Endothelial cell of umbilical vein (primary cell): Measurements from ENCODE around the gene CDC14B.

ENCODE experiments used
- CTCF ChIP-seq, 2 donors: IDR thresholded peaks; 1 replicate in 1 of 2; 2 replicates in 1 of 2; pipeline ENCODE4 v1.5.1; 2011; ENCODE audit warnings: low read length in 2 of 2, mild to moderate bottlenecking in 2 of 2, moderate library complexity in 2 of 2, control low read depth in 1 of 2, inconsistent platforms in 1 of 2, low read depth in 1 of 2; ENCODE audit not compliant: insufficient read depth in 1 of 2; ENCODE audit errors: extremely low read depth in 1 of 2
- GATA2 ChIP-seq: IDR thresholded peaks from 2 replicates; pipeline ENCODE4 v1.7.0; 2011; ENCODE audit warnings: low read depth, mild to moderate bottlenecking, moderate library complexity, mixed read lengths, low read length; ENCODE audit not compliant: insufficient read length, insufficient read depth
- POLR2A ChIP-seq: IDR thresholded peaks from 2 replicates; pipeline ENCODE4 v1.6.1; 2012; ENCODE audit warnings: low read depth, mild to moderate bottlenecking, control low read depth, low read length

GRCh38 chr9:96467784-96468183, 151.9 kb downstream of the CDC14B start:
- TF ChIP-seq CTCF (IDR thresholded peaks at IDR 0.05; ENCODE audit: extremely low read depth in 1 of 2, insufficient read depth in 1 of 2, low read depth in 1 of 2, low read length in 2 of 2), result no peak
- TF ChIP-seq GATA2, result no peak
- TF ChIP-seq POLR2A, result no peak
